Islet of Langerhans (tissue), 1 donor: ENCODE results near the gene TMPRSS6.

Source experiments
- FAIRE-seq: peaks from one replicate; lab custom pipeline; 2011; peaks lifted over from hg19 to GRCh38; lab: Jason Lieb, UNC

Gene TMPRSS6

GRCh38 chr22:37109242-37109917 is at the start of gene TMPRSS6:
TSS of gene TMPRSS6 (minus strand) at chr22:37109713. CDS start at chr22:37103417, 6,296 bp downstream.
- no peak for FAIRE-seq

- no peak for FAIRE-seq
Observed at GRCh38 chr22:37158963-37159290, 49.4 kb upstream of the TMPRSS6 start.

DNA sequence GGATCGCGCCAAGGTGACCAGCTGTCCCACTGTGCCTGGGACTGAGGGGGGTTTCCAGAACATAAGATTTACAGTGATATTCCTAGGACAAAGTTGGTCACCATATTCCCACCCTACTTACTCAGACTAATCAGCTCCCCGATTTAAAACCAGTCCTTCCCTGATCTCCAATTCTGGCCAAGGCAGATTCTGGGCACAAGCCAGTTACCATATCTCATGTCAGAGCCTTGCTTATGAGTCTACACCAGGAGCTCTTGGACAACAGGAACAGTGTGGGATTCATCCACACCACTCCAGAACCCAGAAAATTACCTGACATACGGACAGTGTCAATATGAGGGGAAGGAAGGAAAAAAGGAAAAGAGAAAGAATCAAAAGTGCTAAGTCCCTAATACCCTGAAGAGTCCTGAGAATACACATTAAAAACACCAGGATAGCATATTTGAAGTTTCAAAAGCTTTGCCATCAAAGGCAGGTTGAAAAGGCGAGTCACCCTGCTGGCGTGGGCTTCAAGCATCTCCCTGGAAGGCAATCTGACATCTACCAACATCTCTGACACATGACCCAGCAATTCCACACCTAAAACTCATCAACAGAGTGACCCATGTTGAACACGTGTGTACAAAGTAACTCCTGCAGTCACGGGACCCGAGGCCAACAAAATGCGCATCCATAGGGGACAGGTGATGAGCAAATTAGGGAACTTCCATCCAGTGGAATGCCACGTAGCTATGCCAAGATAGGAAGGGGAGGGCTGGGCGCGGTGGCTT is 48.2 kb upstream of the TMPRSS6 start:
- no peak for FAIRE-seq

DNA sequence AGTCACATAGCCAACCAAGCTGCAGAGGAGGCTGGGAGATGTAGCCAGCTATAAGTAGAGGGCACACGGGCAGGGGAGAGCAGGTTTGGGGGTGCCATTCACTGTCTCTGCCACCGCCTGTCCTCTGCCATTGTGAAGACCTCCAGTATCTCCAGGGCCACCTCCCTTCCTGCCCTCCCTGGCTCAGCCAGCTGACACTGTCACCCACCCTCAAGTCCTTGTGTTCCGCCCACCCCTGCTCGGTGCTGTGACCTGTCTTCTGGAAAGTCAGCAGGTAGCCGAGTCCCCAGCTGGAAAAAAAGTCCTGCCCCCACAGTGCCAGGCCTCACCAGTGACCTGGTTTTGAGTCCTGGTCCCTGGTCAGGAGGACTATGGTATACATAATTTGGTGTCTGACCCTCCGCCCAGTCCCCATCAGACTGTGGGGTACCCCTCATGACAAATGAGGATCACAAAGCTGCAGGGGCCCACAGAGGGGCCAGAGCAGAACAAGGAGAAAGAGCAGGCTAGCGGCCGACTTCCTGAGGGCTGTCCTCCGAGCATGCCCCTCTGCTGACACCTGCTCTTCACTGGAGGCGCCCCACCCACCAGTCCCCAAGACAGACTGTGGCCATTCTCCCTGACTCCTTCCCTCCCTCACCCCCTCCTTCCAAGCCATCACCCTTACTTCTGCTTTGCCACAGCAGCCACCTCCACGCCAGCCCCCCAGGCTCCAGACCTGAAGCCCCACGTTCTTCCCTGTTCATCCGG is 47.3 kb upstream of the TMPRSS6 start:
- FAIRE-seq: no peak

DNA sequence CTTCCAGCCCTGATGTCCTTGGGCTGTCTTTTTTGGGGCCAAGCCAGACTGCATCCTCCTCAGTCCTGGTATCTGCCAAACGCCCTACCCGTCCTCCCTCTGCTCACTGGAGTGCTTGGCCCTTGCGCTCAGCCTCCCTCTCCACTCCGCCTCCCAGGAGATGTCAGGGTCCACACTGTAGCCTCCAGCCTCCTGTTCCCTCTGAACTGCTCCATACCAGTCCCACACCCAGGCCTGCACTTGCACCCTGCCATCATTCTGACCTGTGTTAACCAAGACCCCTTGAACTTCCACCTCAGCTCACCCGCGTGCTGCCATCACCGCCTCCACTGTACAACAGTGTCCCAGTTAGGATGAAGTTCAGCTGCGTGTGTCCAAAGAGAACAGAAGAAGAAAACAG is 46.5 kb upstream of the TMPRSS6 start:
- FAIRE-seq: no peak

DNA sequence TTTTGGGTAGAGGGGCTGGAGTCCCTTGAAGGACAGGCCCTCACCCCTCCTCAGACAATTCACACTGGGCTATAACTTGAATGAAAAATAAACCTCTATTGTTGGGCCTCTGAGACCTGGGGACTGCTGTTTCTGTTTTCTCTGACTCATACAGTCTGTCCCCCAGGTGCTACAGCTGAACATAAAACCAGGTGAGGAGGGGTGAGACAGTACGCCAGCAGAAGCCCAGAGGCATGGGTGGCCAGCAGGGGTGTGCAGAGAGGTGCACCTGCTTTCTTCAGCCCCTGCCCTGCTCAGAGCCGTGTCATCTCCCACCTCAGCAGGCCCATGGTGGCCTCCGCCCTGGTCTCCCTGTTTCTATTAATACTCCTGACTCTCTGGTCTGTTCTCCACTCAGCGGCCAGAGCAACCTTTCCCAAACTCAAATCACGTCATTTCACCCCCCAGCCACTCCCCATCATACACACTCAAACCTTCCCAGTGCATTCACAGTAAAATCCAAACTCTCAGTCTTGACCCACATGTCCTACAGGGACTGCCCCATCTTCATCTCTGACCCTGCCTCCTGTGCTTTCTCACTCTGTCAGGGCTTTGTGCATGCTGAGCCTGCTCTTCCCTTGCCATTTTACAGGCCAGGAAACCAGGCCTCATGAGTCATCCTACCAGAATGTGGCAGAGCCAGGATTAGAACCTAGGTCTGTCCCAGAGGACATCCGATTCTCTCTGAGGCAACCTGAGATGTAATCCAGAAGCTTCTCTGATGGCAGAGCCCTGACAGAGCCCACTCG is 45.6 kb upstream of the TMPRSS6 start:
- FAIRE-seq: no peak

DNA sequence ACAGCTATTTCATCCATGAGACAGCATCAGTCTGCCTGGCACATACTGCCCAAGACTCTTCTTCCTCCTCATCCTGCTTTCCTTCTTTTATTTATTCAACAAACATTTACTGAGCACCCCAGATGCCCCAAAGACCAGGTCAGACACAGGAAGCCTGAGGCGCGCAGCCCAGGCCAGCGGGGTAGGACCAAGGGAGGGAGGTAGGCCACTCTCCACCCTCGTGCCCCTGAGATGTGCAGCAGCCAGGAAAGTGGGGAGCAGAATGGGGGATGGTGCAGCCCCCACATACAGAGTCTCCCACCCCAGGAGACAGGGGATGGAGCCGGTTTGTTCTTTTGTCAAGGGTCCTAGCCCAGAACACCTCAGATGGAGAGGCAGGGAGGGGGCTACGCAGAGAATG is 44.4 kb upstream of the TMPRSS6 start:
- no peak for FAIRE-seq

- no peak for FAIRE-seq
Observed at GRCh38 chr22:37151401-37151800, 41.9 kb upstream of the TMPRSS6 start.

GRCh38 chr22:37150701-37151100 is 41.2 kb upstream of the TMPRSS6 start:
- no peak for FAIRE-seq

DNA sequence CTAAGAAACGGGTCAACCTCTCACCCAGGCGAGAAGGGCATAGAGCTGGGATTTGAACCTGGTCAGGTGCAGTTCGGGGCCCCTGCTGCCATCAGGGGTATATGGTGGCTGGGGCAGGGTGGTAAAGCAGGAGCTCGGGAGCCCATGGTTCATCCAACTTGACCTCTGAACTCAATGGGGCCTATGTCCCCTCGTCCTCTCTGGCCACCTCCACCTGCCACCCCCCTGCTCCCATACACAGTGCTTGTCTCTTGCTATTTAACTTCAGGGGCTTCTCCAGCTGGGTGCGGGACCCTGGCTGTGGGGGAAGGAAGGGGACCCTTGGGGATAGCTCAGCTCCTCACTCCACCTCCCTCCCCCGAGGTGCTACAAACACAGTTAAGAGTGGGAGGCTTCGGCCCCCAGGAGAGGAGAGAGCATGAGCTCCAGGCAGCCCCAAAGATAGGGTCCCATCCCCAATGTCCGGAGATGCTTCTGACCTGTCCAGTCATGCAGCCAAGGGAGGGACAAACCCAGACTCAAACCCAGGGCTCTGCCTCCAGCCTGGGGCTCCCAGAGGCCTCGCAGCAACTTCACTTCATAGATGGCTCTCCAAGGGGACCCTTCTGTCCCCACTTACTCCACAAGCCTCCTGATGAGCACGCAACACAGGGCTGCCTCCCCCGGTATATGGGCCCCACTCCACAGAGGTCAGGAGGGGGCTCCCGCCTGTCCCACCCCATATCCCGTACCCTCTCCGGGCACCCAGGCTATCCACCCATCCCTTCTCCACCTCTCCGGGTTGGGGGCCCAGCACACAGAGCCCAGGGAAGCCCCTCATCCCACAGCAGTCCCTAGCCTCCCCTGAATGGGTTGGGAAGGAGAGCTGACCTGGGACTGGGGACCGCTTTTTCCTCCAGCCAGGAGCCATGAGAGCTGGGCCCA is 39.5 kb upstream of the TMPRSS6 start:
- no peak for FAIRE-seq

- FAIRE-seq: no peak
Observed at GRCh38 chr22:37148031-37148651, 38.6 kb upstream of the TMPRSS6 start.

DNA sequence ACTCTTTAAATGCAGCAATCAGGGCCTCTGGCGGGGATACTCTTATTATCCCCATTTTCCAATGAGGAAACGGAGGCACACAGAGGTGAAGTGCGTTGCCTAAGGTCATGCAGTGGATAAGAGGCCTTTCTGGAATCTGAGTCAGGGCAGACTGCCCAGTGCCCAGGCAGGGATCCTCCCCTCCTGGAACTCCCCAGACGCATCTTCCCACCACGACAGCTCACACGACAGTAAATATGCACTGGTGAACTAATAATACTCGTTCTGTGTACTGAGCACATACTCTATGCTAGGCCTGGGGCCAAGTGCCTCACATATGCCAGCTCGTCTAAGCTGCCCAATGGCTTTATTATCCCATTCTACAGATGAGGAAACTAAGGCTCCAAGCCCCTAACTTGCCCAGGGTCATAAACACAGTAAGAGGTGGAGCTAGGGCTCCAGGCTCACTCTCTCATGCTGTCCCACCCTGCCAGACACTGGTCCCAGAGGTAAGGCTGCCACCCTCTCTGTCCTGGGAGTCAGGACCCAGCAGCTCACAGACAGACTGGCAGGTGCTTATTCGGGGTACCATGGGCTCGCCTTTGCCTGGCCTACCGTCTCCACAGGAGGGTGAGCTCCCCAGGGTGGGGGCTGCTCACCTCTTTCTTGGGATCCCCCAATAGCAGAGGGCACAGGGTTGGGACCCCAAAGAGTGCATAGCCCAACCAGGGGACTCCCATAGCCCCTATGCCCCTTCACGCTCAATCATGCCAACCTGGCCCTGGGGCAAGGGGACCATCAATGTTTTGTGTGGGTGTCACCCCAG is 37.9 kb upstream of the TMPRSS6 start:
- FAIRE-seq: no peak

- FAIRE-seq: no peak
Observed at GRCh38 chr22:37146507-37147180, 37.1 kb upstream of the TMPRSS6 start.

GRCh38 chr22:37146051-37146385 is 36.5 kb upstream of the TMPRSS6 start:
- no peak for FAIRE-seq

- FAIRE-seq: no peak
Observed at GRCh38 chr22:37145180-37146050, 35.9 kb upstream of the TMPRSS6 start.

GRCh38 chr22:37144180-37144554 is 34.7 kb upstream of the TMPRSS6 start:
- FAIRE-seq: no peak

DNA sequence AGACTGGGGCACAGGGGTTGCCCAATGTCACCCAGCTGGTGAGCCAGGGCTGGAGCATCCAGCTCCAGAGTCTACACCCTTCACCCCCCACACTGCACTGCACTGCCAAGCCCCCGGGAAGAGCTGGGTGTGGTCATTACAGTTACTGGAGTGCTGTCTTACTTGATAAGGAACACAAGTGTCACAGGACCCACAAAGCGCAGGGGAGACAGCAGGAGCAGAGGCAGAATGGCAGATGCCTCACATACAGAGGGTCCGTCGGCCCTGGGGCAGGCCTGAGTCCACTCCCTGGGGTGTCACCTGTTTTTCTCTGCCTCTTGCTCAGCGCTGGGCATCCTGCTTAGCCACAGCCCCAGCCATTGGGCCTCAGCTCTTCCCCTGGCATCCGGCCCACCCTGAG is 32.5 kb upstream of the TMPRSS6 start:
- FAIRE-seq: no peak

GRCh38 chr22:37141476-37141875 is 32.0 kb upstream of the TMPRSS6 start:
- FAIRE-seq: no peak
